Right lobe of liver (tissue), 6 donors: Measurements from ENCODE around the gene OCLN. TPM values are rescaled to one million over a fixed set of nuclear protein-coding genes. Genes with fewer than 3 reads are reported as not detected.

Experiments used
- ATAC-seq, 4 donors: fragments of 200-7000 bp; cut with Tn5 transposase; one replicate each; pipeline ENCODE4 v1.9.1; 2020; ENCODE audit warnings: mild to moderate bottlenecking in 4 of 4, moderate library complexity in 4 of 4
- DNase-seq, 3 donors: peaks; one replicate each; pipeline ENCODE4 v3.0.0-alpha.2; 2020
- H3K27ac ChIP-seq, 3 donors: fragments of 200-600 bp; one replicate each; pipeline ENCODE4 v1.8.0; 2022
- H3K27me3 ChIP-seq, 2 donors: fragments of 200-600 bp; one replicate each; pipeline ENCODE4 v1.8.0; 2022
- H3K36me3 ChIP-seq, 4 donors: fragments of 200-600 bp; sonication (generic) in 1 of 4; one replicate each; pipeline versions ENCODE4 v1.5.1 to v1.8.0; 2017 to 2022; ENCODE audit warnings: control low read depth in 1 of 4
- H3K4me1 ChIP-seq, 4 donors: fragments of 200-600 bp; sonication (generic) in 1 of 4; one replicate each; pipeline versions ENCODE4 v1.5.1 to v1.8.0; 2017 to 2022; ENCODE audit warnings: control low read depth in 1 of 4
- H3K4me3 ChIP-seq, 3 donors: fragments of 200-600 bp; one replicate each; pipeline ENCODE4 v1.8.0; 2022
- H3K9me3 ChIP-seq, 4 donors: fragments of 200-600 bp; sonication (generic) in 1 of 4; one replicate each; pipeline versions ENCODE4 v1.5.1 to v1.8.0; 2017 to 2022; ENCODE audit warnings: control low read depth in 1 of 4
- CTCF ChIP-seq, 4 donors: fragments of 200-600 bp in 3 of 4; fragments of 450-650 bp in 1 of 4; IDR thresholded peaks; one replicate each; pipeline versions ENCODE4 v1.5.1 to v1.8.0; 2016 to 2022; ENCODE audit warnings: antibody characterized with exemption in 4 of 4, mild to moderate bottlenecking in 2 of 4
- POLR2A ChIP-seq: fragments of 450-650 bp; IDR thresholded peaks from one replicate; pipeline ENCODE4 v1.6.1; 2017; ENCODE audit warnings: antibody characterized with exemption, mild to moderate bottlenecking
- WGBS: methylation state at CpG from one replicate; pipeline ENCODE4 v1.1.6; 2018; ENCODE audit warnings: low coverage, low lambda C conversion rate; ENCODE audit not compliant: insufficient coverage; ENCODE audit errors: missing lambda C conversion rate; 5-methylcytosine and 5-hydroxymethylcytosine counted together
- intact Hi-C, 2 donors: fragments of 100-400 bp; cut with DNase I; formaldehyde crosslinking; loops; one replicate each; pipeline versions ENCODE4 v1.11.2 to v1.14.1; 2022
- total RNA-seq, 6 experiments: library from RNA; depleted of rRNA in 2 of 6; stranded (reverse); fragments of >200 nt in 2 of 6; fragmentation: NEBNext Ultra II Directional in 3 of 6; extraction: Animal tissue kit (Norgen Biotek cat#: 25700) in 3 of 6; gene quantifications; one replicate each; pipeline versions ENCODE4 v1.1.0 to v1.2.4, GENCODE V29; 2016 to 2023
- donor health status: DM: no; HTN: yes; CAD: no.
- donor health status: DM: no; HTN: no; CAD: no.
- donor health status: DM: no; HTN: no; CAD: no.
- donor health status: DM: no; HTN: yes; CAD: no.
- donor health status: DM: no; HTN: yes; CAD: no.

Gene OCLN
- total RNA-seq, 6 experiments from 2014 or later = 28.5 to 73.9 (median 50.8) TPM

- DNase-seq = no peak
- 85% methylated on average over 5 of the region's 7 CpGs for WGBS
Measured at GRCh38 chr5:69527128-69527770, 34.7 kb downstream of the OCLN start.

GRCh38 chr5:69528035-69528434 lies 35.4 kb downstream of the OCLN start:
- H3K27ac ChIP-seq = no peak overlapping the region
- H3K9me3 ChIP-seq = no peaks in the 10 kb centered on the region
- H3K4me1 ChIP-seq = no peaks in the 10 kb centered on the region
- 77% methylated on average over 5 of the region's 5 CpGs for WGBS
- peaks cover 0 to 6% (median 0%) of the 10 kb centered on the region in 4 donors for H3K36me3 ChIP-seq
- ATAC-seq (no peak), DNase-seq (no peak)
- H3K27me3 ChIP-seq = no peaks in the 10 kb centered on the region
- H3K4me3 ChIP-seq = no peak overlapping the region
- TF ChIP-seq POLR2A (no peak), CTCF (IDR thresholded peaks at IDR 0.05) (no peak)
- intact Hi-C loops = no loop called here

More at GRCh38 chr5:69527128-69527770, 34.7 kb downstream of the OCLN start:
- no peak for ATAC-seq
- H3K27me3 ChIP-seq = no peaks in the 10 kb centered on the region
- H3K9me3 ChIP-seq = no peaks in the 10 kb centered on the region
- H3K4me1 ChIP-seq = no peaks in the 10 kb centered on the region
- TF ChIP-seq CTCF (IDR thresholded peaks at IDR 0.05) (no peak), POLR2A (no peak)
- intact Hi-C loops = no loop called here
- no peak overlapping the region for H3K4me3 ChIP-seq
- H3K27ac ChIP-seq = no peak overlapping the region
- H3K36me3 ChIP-seq = peaks cover 0 to 6% (median 0%) of the 10 kb centered on the region in 4 donors

GRCh38 chr5:69528609-69529008 lies 36.0 kb downstream of the OCLN start:
- H3K9me3 ChIP-seq = no peaks in the 10 kb centered on the region
- no peaks in the 10 kb centered on the region for H3K4me1 ChIP-seq
- DNase-seq (no peak), ATAC-seq (no peak)
- H3K27ac ChIP-seq = no peak overlapping the region
- TF ChIP-seq POLR2A (no peak), CTCF (IDR thresholded peaks at IDR 0.05) (no peak)
- 92% methylated on average over 4 of the region's 4 CpGs for WGBS
- intact Hi-C loops = no loop called here
- H3K36me3 ChIP-seq = peaks cover 0 to 6% (median 2%) of the 10 kb centered on the region in 4 donors
- H3K4me3 ChIP-seq = no peak overlapping the region
- H3K27me3 ChIP-seq = no peaks in the 10 kb centered on the region

- ATAC-seq (no peak), DNase-seq (no peak)
- intact Hi-C loops = no loop called here
- no peaks in the 10 kb centered on the region for H3K9me3 ChIP-seq
- no peak overlapping the region for H3K4me3 ChIP-seq
- no peaks in the 10 kb centered on the region for H3K4me1 ChIP-seq
- TF ChIP-seq CTCF (IDR thresholded peaks at IDR 0.05) (no peak), POLR2A (no peak)
- no peaks in the 10 kb centered on the region for H3K27me3 ChIP-seq
- H3K27ac ChIP-seq = no peak overlapping the region
- peaks cover 0 to 5% (median 2%) of the 10 kb centered on the region in 4 donors for H3K36me3 ChIP-seq
- WGBS = 76% methylated on average over 4 of the region's 7 CpGs
Measured at GRCh38 chr5:69530561-69531405, 38.2 kb downstream of the OCLN start.
